Common myeloid progenitor, CD34-positive (primary cell): ENCODE data around the gene TCTA.

Source experiments
- CTCF ChIA-PET: fragments of 350-600 bp; sonication (Branson Sonifier 250); formaldehyde crosslinking; loops from one replicate; lab custom pipeline; 2021; ENCODE audit warnings: antibody characterized with exemption; lab: Charles Lee
- POLR2A ChIA-PET: fragments of 350-600 bp; sonication (Branson Sonifier 250); formaldehyde crosslinking; loops from one replicate; lab custom pipeline; 2021; ENCODE audit warnings: antibody characterized with exemption; lab: Charles Lee
- DNase-seq, 3 donors: peaks; one replicate each; pipeline versions ENCODE4 v3.0.0 to v3.0.0-alpha.2; 2013
- H3K27ac ChIP-seq, 2 experiments: 1 replicate in 1 of 2; 2 replicates in 1 of 2; pipeline ENCODE4 v1.7.0; 2013; ENCODE audit warnings: inconsistent platforms in 2 of 2, low read length in 2 of 2, mild to moderate bottlenecking in 2 of 2, low read depth in 1 of 2, moderate library complexity in 1 of 2; ENCODE audit not compliant: severe bottlenecking in 2 of 2, insufficient read depth in 1 of 2, poor library complexity in 1 of 2
- H3K27me3 ChIP-seq, 5 experiments: replicated peaks in 2 of 5; 1 replicate in 3 of 5; 2 replicates in 2 of 5; pipeline versions ENCODE4 v1.6.1 to v1.7.0; 2013; ENCODE audit warnings: low read length in 4 of 5, mild to moderate bottlenecking in 2 of 5, moderate library complexity in 2 of 5, inconsistent platforms in 1 of 5; ENCODE audit not compliant: insufficient read depth in 5 of 5, control insufficient read depth in 4 of 5
- H3K36me3 ChIP-seq, 4 experiments: 1 replicate in 2 of 4; 2 replicates in 2 of 4; pipeline versions ENCODE4 v1.6.1 to v1.7.0; 2013; ENCODE audit warnings: low read length in 3 of 4, control low read depth in 1 of 4, mild to moderate bottlenecking in 1 of 4; ENCODE audit not compliant: control insufficient read depth in 4 of 4, insufficient read depth in 4 of 4
- H3K4me1 ChIP-seq, 4 experiments: 1 replicate in 3 of 4; 2 replicates in 1 of 4; pipeline versions ENCODE4 v1.6.1 to v1.7.1; 2013; ENCODE audit warnings: low read length in 3 of 4, mild to moderate bottlenecking in 3 of 4, control low read depth in 1 of 4, inconsistent platforms in 1 of 4, moderate library complexity in 1 of 4; ENCODE audit not compliant: control insufficient read depth in 4 of 4, insufficient read depth in 4 of 4; ENCODE audit errors: control extremely low read depth in 1 of 4
- H3K4me3 ChIP-seq, 7 experiments: 1 replicate in 4 of 7; 2 replicates in 3 of 7; pipeline versions ENCODE4 v1.5.1 to v1.7.0; 2013; ENCODE audit warnings: mild to moderate bottlenecking in 7 of 7, low read length in 6 of 7, moderate library complexity in 6 of 7, inconsistent platforms in 2 of 7, low read depth in 2 of 7, control low read depth in 1 of 7; ENCODE audit not compliant: insufficient read depth in 4 of 7, control insufficient read depth in 1 of 7; ENCODE audit errors: extremely low read depth in 1 of 7
- H3K9me3 ChIP-seq, 5 experiments: 1 replicate in 4 of 5; 2 replicates in 1 of 5; pipeline versions ENCODE4 v1.6.1 to v1.7.1; 2013; ENCODE audit warnings: low read length in 4 of 5, mild to moderate bottlenecking in 2 of 5, inconsistent platforms in 1 of 5, low read depth in 1 of 5, moderate library complexity in 1 of 5; ENCODE audit not compliant: control insufficient read depth in 4 of 5, insufficient read depth in 2 of 5; ENCODE audit errors: control extremely low read depth in 1 of 5
- WGBS: methylation state at CpG from one replicate; pipeline ENCODE4 v1.1.5; 2013; ENCODE audit not compliant: insufficient coverage; 5-methylcytosine and 5-hydroxymethylcytosine counted together

TCTA gene

DNA sequence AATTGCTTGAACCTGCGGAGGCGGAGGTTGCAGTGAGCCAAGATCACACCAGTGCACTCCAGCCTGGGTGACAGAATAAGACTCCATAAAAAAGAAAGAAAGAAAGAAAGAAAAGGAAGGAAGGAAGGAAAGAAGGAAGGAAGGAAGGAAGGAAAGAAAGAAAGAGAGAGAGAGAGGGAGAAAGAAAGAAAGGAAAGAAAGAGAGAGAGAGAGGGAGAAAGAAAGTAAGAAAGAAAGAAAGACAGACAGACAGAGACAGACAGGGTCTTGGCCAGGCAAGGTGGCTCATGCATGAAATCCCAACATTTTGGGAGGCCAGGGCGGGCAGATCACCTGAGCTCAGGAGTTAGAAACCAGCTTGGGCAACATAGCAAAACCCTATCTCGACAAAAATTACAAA lies 41.4 kb downstream of the TCTA start:
- DNase-seq, result no peak
- Histone ChIP-seq H3K4me3 (no peak overlapping the region), H3K9me3 (no peaks in the 10 kb centered on the region), H3K27ac (no peak overlapping the region), H3K36me3 (no peaks in the 10 kb centered on the region), H3K4me1 (peaks cover 0 to 3% (median 0%) of the 10 kb centered on the region in 4 experiments), H3K27me3 (no peaks in the 10 kb centered on the region)
- 95% methylated on average over 3 of the region's 4 CpGs for WGBS
- POLR2A ChIA-PET, result no interaction called here
- CTCF ChIA-PET, result interaction anchor here (0.8 to 1.4 kb wide), 8 partner anchors 10 to 159 kb away, joined by 3 read pairs; partner anchors contain the start of genes DAG1 and USP4

DNA sequence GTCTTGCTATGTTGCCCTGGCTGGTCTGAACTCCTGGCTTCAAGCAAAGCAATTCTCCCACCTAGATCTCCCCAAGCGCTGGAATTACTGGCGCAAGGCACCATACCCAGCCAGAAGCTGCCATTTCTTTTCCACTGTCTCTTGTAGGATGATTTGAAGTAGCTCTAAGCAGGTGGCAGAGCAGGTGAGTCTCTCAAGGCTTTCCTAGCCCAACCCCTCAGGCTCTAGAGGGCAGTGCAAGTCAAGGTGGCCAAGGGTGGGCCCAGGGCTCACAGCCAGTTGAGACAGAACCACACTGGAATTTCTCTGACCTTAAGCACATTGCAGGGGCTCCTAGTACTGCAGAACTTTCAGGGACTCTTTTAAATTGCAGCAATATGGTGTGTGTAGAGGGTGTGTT lies 42.2 kb downstream of the TCTA start:
- POLR2A ChIA-PET, result interaction anchor here (1.1 kb wide), 1 partner anchor 115 kb away, joined by 3 read pairs; the partner anchor contains the start of gene USP4
- no peak for DNase-seq
- Histone ChIP-seq H3K27me3 (peaks cover 0 to 4% (median 0%) of the 10 kb centered on the region in 5 experiments), H3K9me3 (no peaks in the 10 kb centered on the region), H3K36me3 (no peaks in the 10 kb centered on the region), H3K4me1 (no peaks in the 10 kb centered on the region), H3K27ac (no peak overlapping the region), H3K4me3 (no peak overlapping the region)
- no CpG with 5 or more reads among the region's 2 CpGs for WGBS
- CTCF ChIA-PET, result interaction anchor here (0.8 to 1.0 kb wide), 4 partner anchors 9 to 160 kb away, joined by 3 read pairs; no protein-coding TSS in a partner anchor

GRCh38 chr3:49454898-49455681 lies 42.9 kb downstream of the TCTA start:
- no peak overlapping the region for H3K27ac ChIP-seq
- H3K36me3 ChIP-seq, result no peaks in the 10 kb centered on the region
- peaks cover 0 to 4% (median 0%) of the 10 kb centered on the region in 5 experiments for H3K27me3 ChIP-seq
- WGBS, result 96% methylated on average over 3 of the region's 3 CpGs
- CTCF ChIA-PET, result no interaction called here
- H3K4me3 ChIP-seq, result no peak overlapping the region
- POLR2A ChIA-PET, result interaction anchor here (1.1 kb wide), 1 partner anchor 115 kb away, joined by 3 read pairs; the partner anchor contains the start of gene USP4
- no peaks in the 10 kb centered on the region for H3K4me1 ChIP-seq
- no peaks in the 10 kb centered on the region for H3K9me3 ChIP-seq
- no peak for DNase-seq

GRCh38 chr3:49456466-49456865 lies 44.2 kb downstream of the TCTA start:
- H3K27ac ChIP-seq, result no peak overlapping the region
- H3K9me3 ChIP-seq, result no peaks in the 10 kb centered on the region
- no CpG with 5 or more reads among the region's 3 CpGs for WGBS
- H3K27me3 ChIP-seq, result peaks cover 0 to 4% (median 0%) of the 10 kb centered on the region in 5 experiments
- DNase-seq, result no peak
- ChIA-PET CTCF (interaction anchor here (0.6 kb wide), 1 partner anchor 143 kb away, joined by 3 read pairs; no protein-coding TSS in a partner anchor), POLR2A (no interaction called here)
- no peaks in the 10 kb centered on the region for H3K4me1 ChIP-seq
- H3K4me3 ChIP-seq, result no peak overlapping the region
- H3K36me3 ChIP-seq, result no peaks in the 10 kb centered on the region

DNA sequence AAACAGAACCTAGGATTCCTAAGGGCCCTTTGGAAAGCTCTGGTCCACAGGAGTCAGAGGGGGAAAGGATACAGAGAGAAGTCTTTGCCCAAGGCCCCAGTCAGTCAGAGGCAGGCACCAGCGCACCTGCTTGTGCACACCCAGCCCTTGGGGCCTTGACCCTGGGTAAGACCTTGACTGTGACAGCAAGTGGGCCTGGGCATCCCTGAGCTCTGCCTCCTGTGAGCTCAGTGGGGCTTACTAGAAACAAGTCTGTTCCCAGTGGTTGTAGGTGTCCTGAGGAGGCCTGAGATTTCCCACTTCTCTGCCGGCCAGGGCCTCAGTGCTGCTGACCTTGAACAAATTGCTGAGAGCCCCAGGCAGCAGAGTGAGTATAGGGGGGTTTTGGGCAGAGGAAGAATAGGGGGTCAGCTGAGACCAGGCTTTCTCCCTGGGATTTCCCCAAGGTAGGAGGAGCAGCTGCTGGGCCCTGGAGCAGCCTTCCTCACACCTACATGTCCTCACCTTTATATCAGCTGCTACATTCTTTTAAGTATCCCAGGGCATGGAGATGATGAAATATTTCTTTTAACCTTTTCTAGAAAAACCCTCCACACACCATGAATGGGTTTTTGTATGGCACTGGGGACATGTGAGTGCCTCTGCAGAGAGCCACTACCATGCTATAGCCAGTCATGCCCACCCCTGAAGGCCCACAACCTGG lies 48.1 kb downstream of the TCTA start:
- Histone ChIP-seq H3K36me3 (no peaks in the 10 kb centered on the region), H3K4me1 (no peaks in the 10 kb centered on the region), H3K27ac (no peak overlapping the region), H3K27me3 (peaks cover 0 to 8% (median 0%) of the 10 kb centered on the region in 5 experiments), H3K9me3 (no peaks in the 10 kb centered on the region), H3K4me3 (no peak overlapping the region)
- 100% methylated on average over 2 of the region's 2 CpGs for WGBS
- no peak for DNase-seq
- ChIA-PET POLR2A (interaction anchor here (0.6 kb wide), 1 partner anchor 8 kb away, joined by 3 read pairs; no protein-coding TSS in a partner anchor), CTCF (interaction anchor here (1.1 to 1.9 kb wide), 3 partner anchors 8 to 121 kb away, joined by 3 to 4 read pairs (median 4); partner anchors contain the start of gene USP4)

GRCh38 chr3:49460956-49461355 lies 48.7 kb downstream of the TCTA start:
- Histone ChIP-seq H3K27me3 (peaks cover 0 to 8% (median 0%) of the 10 kb centered on the region in 5 experiments), H3K27ac (no peak overlapping the region), H3K9me3 (no peaks in the 10 kb centered on the region), H3K4me1 (peaks cover 0 to 3% (median 0%) of the 10 kb centered on the region in 4 experiments), H3K4me3 (no peak overlapping the region), H3K36me3 (no peaks in the 10 kb centered on the region)
- 100% methylated on average over 4 of the region's 4 CpGs for WGBS
- POLR2A ChIA-PET, result interaction anchor here (0.6 kb wide), 1 partner anchor 8 kb away, joined by 3 read pairs; no protein-coding TSS in a partner anchor
- CTCF ChIA-PET, result interaction anchor here (1.1 to 1.6 kb wide), 2 partner anchors 9 to 11 kb away, joined by 3 to 4 read pairs; no protein-coding TSS in a partner anchor
- DNase-seq, result no peak
